Measurements from ENCODE around the gene OTP. TPM values are rescaled to one million over a fixed set of nuclear protein-coding genes. Genes with fewer than 3 reads are reported as not detected.

OTP gene
- total RNA-seq, 1 donor from 2014 or later: not detected

DNA sequence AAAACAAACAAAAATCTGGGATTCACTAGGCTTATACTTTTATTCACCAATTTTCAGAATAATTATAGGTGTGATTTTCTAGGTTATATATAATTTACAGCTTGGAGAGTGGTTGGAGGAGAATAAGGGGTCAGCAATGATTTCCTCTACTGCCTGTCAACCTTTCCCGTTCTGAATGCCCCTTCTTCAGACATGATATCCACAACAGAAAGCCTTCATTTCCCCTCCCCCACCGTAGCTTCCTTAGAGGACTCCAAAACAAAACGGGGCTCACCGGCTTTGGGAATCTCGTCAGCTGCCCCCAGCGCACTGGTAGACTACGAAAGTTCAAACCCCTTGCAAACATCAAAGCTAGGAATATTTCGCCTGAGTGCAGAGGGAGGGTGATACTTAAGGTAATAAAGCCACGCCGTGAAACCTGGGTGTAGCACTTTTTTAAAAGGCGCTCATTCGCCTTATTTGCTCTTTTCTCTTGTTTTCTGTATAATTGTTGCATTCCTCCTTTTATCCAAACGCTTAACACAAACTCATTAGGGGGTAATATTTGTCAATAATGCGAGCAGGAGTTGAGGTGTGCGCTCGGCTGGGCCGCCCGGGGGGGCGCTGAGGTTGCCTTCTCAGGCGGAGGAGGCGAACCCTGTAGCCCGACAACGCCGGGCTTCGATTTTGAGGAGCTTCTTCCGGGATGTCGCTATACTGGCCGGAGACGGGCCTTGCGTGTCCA lies 2.4 kb downstream of the OTP start:
- Mint-ChIP-seq H3K27ac (peak overlapping the region; percentile 68), H3K27me3 (ENCODE audit: insufficient read depth) (peaks cover 79% of the 10 kb centered on the region), H3K36me3 (ENCODE audit: low read depth) (peaks cover 9% of the 10 kb centered on the region), H3K4me3 (no peak overlapping the region), H3K9me3 (peaks cover 13% of the 10 kb centered on the region), H3K4me1 (ENCODE audit: low read depth) (peaks cover 22% of the 10 kb centered on the region)
- no peak for DNase-seq (ENCODE audit: low spot score)
- intact Hi-C loops (cut with micrococcal nuclease): loop anchor here (5.0 to 10.0 kb wide), 2 partner anchors 206 to 1551 kb away; partner anchors contain the start of gene SV2C

DNA sequence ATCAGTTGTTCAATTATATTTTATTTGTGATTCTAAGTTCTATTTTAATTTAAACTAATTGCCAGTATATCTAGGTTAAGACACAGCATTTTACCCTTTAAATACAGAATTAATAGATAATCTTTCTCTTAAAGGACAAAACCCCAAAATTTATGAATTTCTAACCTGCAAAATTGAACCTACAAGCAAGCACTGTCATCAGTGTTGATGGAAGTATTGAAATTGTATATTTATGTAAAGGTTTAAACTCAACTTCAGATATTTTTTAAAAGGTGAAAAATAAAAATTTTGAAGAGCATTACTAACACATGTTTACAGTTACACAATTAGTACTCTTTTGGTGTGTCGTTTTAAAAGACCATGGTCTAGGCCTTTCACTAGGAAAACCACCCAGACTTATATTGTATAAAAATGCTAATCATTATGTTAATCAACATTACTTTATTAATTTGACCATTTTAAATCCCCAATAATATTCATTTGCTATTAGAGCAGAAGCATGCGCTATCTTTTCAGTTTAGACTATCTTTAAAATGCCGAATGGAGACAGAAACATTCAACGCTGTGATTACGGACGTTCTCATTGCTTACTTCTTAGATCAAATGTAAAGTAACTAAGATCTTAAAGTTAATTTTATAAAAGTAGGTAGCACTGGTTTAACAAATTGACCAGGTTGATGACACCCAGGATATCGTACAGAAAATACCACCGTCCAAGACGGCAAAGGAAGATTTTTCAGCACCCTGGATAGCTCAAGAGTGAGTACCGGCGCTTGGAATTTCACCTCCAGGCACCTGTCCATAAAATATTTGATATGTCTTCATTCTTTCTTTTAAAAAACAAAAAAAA lies 3.2 kb downstream of the OTP start:
- Mint-ChIP-seq H3K4me3 (no peak overlapping the region), H3K36me3 (ENCODE audit: low read depth) (peaks cover 9% of the 10 kb centered on the region), H3K27me3 (ENCODE audit: insufficient read depth) (peaks cover 79% of the 10 kb centered on the region), H3K4me1 (ENCODE audit: low read depth) (peaks cover 25% of the 10 kb centered on the region), H3K9me3 (peaks cover 13% of the 10 kb centered on the region), H3K27ac (no peak overlapping the region)
- intact Hi-C loops (cut with micrococcal nuclease): loop anchor here (5.0 to 10.0 kb wide), 2 partner anchors 207 to 1550 kb away; partner anchors contain the start of gene SV2C
- no peak for DNase-seq (ENCODE audit: low spot score)

DNA sequence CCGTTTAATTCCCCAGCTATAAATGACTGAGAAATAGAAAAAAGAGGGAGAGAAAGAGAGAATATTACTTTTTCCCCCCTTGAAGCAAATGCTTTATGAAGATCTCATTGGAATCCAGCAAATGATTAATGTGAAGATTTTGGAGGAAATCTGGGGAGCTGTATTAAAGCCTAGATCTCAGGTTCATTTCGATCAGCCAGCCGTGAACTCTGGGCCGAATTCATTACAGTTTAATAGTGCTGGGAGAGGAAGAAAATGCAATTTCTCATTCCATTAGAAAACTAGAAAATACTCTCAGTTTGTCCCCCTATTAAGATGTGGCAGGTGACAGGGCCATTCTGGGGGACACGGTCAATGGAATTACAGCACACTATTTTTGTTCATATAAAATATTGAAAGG lies 4.8 kb downstream of the OTP start:
- no peak overlapping the region for H3K4me3 Mint-ChIP-seq
- DNase-seq (ENCODE audit: low spot score): no peak
- H3K9me3 Mint-ChIP-seq: peaks cover 13% of the 10 kb centered on the region
- peaks cover 35% of the 10 kb centered on the region for H3K4me1 Mint-ChIP-seq (ENCODE audit: low read depth)
- H3K36me3 Mint-ChIP-seq (ENCODE audit: low read depth): peaks cover 9% of the 10 kb centered on the region
- intact Hi-C loops (cut with micrococcal nuclease): loop anchor here (1.0 to 10.0 kb wide), 4 partner anchors 8 to 1549 kb away; partner anchors contain the start of gene SV2C
- H3K27me3 Mint-ChIP-seq (ENCODE audit: insufficient read depth): peaks cover 79% of the 10 kb centered on the region
- H3K27ac Mint-ChIP-seq: no peak overlapping the region

DNA sequence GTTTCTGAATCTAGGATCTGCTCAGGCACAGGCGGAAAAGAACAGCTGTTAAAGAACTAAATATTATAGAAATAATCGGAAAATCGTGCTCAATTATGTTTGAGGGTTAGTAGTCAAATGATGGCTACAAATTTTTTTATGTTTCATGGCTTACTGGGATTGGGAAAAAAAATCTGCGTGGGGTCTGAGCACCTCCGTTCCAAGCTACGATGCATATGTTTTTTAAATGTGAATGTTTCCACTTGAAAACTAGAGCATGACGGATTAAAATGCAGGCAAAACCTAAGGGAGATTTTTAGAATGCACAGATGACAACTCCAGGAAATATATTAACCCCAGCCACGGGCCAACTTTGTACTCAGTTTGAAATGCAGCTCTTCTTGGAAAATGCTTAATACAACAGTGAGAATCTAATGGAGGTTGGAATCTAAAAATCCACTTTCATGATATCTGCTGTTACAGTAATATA lies 5.3 kb downstream of the OTP start:
- Mint-ChIP-seq H3K27ac (no peak overlapping the region), H3K9me3 (peaks cover 13% of the 10 kb centered on the region), H3K4me3 (no peak overlapping the region), H3K27me3 (ENCODE audit: insufficient read depth) (peaks cover 80% of the 10 kb centered on the region), H3K36me3 (ENCODE audit: low read depth) (peaks cover 9% of the 10 kb centered on the region), H3K4me1 (ENCODE audit: low read depth) (peaks cover 36% of the 10 kb centered on the region)
- DNase-seq (ENCODE audit: low spot score): no peak
- intact Hi-C loops (cut with micrococcal nuclease): loop anchor here (1.0 to 10.0 kb wide), 4 partner anchors 8 to 1548 kb away; partner anchors contain the start of gene SV2C

DNA sequence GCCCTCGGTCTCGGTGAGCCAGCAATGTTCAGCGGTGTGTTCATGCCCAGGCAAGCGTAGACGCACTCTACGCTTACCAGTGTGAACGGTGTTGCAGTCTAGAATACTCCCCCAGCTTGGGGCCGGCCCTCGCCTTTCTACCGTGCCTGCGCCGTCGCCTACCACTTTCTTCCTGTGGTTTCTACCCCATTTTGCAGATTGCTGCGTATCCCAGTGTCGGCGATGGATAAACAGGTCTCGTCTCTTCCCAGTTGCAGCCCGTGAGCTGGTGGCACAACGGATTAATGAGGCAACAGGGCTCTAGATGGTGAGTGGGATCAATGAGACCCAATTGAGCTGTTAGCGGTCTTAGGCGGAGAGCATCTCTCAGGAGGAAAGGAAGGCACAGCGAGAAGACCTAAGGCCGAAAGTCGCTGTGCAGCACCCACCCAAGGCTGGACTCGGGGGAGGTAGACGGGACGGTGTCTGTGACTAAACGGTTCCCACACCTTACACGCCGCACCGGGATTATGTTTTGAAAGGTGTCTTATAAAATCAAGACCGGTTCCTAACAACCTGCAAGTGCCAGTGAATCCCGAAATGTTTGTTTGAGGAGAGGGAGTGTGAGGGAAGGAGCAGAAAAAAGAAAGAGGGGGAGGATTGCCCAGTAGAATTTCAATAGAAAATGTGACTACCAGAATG lies 5.8 kb downstream of the OTP start:
- H3K4me1 Mint-ChIP-seq (ENCODE audit: low read depth): peaks cover 33% of the 10 kb centered on the region
- H3K9me3 Mint-ChIP-seq: peaks cover 10% of the 10 kb centered on the region
- H3K36me3 Mint-ChIP-seq (ENCODE audit: low read depth): peaks cover 6% of the 10 kb centered on the region
- intact Hi-C loops (cut with micrococcal nuclease): loop anchor here (1.0 to 10.0 kb wide), 4 partner anchors 9 to 1548 kb away; partner anchors contain the start of gene SV2C
- H3K27ac Mint-ChIP-seq: peak overlapping the region; percentile 42
- DNase-seq (ENCODE audit: low spot score): no peak
- peak overlapping the region; percentile 42 for H3K4me3 Mint-ChIP-seq
- peaks cover 77% of the 10 kb centered on the region for H3K27me3 Mint-ChIP-seq (ENCODE audit: insufficient read depth)

DNA sequence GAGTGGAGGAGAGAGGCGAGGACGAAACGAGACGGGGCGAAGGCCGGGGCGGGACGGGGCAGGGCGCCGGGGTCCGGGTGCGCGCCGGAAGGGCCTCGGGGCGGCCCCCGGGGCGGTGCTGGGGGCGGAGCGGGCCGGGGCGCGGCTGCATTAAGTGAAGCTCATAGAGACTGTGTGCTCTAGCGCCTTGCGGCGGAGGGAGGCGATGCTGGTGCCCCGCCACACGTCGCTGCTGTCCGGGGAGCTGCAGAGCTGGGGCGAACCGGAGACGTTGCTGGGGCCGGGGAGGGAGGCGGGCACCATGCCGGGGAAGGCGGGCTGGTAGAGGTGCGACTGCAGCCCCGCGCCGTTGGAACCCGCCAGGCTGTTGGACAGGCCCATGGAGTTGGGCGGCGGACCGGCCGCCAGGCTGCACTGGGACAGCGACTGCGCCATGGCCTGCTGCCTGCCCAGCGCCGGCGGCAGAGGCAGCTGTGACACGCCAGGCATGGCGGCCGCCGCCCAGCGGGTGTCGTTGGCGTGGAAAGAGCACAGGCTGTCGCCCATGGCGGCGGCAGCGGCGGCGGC lies 8.3 kb downstream of the OTP start:
- Mint-ChIP-seq H3K4me1 (ENCODE audit: low read depth) (peaks cover 28% of the 10 kb centered on the region), H3K4me3 (peak overlapping the region; percentile 72), H3K27me3 (ENCODE audit: insufficient read depth) (peaks cover 75% of the 10 kb centered on the region), H3K9me3 (peaks cover 6% of the 10 kb centered on the region), H3K27ac (no peak overlapping the region), H3K36me3 (ENCODE audit: low read depth) (peaks cover 2% of the 10 kb centered on the region)
- DNase-seq (ENCODE audit: low spot score): peak; percentile 20
- intact Hi-C loops (cut with micrococcal nuclease): loop anchor here (1.0 to 10.0 kb wide), 5 partner anchors 10 to 1545 kb away; partner anchors contain the start of gene SV2C

DNA sequence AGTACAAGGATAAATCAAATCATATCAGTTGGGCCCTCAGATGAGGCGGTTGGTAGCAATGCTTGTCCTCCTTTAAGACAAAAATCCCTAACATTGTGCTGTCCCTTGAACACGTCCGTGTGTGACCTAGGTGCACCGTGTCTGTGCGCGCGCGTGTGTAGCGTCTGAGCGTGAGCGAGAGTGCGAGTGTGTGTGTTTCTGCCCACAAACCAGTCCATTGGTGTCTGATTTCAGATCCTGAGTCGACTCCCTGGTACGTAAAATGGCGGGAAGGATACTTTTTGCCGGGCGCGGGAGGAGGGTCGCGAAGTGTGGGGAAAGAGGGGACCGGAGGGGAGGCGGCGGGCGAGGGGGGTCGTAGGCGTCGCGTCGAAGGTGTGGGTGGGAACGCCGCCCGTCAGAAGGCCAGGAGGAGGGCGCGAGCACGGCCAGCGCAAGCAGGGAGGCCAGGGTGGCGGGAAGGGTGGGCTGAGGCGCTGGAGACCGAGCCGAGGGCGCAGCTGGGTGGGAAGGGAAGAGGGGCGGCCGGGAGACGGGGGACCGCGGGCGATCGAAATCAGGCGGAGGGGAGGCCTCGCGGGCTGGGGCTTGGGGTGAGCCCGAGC lies 8.9 kb downstream of the OTP start:
- intact Hi-C loops (cut with micrococcal nuclease): loop anchor here (1.0 to 10.0 kb wide), 5 partner anchors 11 to 1545 kb away; partner anchors contain the start of gene SV2C
- Mint-ChIP-seq H3K27me3 (ENCODE audit: insufficient read depth) (peaks cover 75% of the 10 kb centered on the region), H3K4me3 (peak overlapping the region; percentile 75), H3K4me1 (ENCODE audit: low read depth) (peaks cover 28% of the 10 kb centered on the region), H3K36me3 (ENCODE audit: low read depth) (peaks cover 2% of the 10 kb centered on the region), H3K27ac (peak overlapping the region; percentile 81), H3K9me3 (peaks cover 6% of the 10 kb centered on the region)
- DNase-seq (ENCODE audit: low spot score): no peak

DNA sequence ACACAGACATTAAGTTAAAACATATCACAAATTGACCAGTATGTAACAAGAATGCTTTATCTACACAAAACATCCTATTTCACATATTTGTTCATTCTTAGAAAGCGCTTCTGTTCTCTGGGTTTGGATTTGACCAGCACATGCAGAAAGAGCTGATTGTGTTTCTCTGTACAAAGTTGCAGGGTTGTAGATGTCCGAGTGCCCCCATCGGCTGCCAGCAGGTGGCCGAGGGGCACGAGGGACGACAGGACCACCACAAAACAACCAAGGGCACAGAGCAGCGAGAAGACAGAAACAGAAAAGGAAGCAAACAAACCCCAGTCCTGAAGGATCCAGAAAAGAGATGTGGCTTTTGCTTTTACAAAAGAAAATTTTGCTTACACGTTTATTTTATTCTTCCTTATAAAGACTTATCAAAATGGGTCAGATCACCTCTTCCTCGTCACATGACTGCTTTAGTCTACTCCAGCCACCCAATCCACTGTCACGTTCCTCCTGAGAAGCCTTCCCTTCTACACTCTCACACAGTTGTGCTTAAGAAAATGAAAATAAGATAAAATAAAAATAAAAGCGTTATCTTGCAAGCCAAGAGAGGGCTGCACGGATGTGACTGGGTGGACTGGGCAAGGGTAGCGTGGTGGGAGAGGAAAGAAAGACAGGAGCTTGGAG lies 9.5 kb downstream of the OTP start:
- Mint-ChIP-seq H3K36me3 (ENCODE audit: low read depth) (peaks cover 2% of the 10 kb centered on the region), H3K9me3 (peaks cover 6% of the 10 kb centered on the region), H3K27ac (peak overlapping the region; percentile 81), H3K4me3 (peak overlapping the region; percentile 75), H3K27me3 (ENCODE audit: insufficient read depth) (peaks cover 77% of the 10 kb centered on the region), H3K4me1 (ENCODE audit: low read depth) (peaks cover 28% of the 10 kb centered on the region)
- intact Hi-C loops (cut with micrococcal nuclease): no loop called here
- no peak for DNase-seq (ENCODE audit: low spot score)

DNA sequence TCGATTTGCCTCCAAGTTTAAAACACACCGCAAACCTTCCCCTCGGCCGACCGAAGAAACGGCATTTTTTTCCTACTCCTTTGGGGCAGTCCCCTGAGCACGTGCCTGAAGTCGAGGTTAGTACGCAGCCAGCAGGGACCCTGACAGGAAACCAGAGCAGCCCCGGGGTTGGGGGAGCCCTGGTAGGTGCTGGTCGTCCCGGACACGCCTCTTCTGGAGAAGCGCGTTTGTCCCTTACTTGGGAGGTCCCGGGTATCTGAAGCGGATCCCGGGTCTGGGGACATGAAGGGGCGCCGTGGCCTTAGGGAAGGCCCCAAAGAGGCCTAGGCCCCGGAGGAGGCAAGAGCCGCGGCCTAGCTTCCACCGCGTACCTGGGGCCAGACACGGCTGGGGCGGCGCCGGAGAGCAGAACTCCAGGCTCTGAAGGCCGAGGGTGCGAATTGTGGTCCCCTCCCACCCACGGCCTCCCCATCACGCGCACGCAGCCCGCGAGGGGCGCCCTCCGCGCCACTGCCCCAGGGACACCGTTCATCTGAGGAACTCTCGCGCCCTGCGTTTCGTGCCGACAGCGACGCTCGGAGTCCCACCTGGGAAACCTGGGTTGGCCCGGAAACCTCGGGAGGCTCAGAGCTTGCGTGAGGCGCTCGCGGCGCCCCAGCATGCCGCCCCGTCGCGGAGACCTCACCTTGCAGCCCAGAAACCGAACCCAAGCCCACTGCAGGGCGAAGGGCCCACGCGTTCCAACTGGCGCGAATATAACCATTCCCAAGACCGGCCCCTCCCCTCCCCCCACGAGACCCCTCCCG lies 10.4 kb downstream of the OTP start:
- intact Hi-C loops (cut with micrococcal nuclease): no loop called here
- no peak overlapping the region for H3K4me3 Mint-ChIP-seq
- H3K9me3 Mint-ChIP-seq: peaks cover 6% of the 10 kb centered on the region
- no peak for DNase-seq (ENCODE audit: low spot score)
- no peak overlapping the region for H3K27ac Mint-ChIP-seq
- H3K36me3 Mint-ChIP-seq (ENCODE audit: low read depth): peaks cover 2% of the 10 kb centered on the region
- H3K4me1 Mint-ChIP-seq (ENCODE audit: low read depth): peaks cover 28% of the 10 kb centered on the region
- peaks cover 72% of the 10 kb centered on the region for H3K27me3 Mint-ChIP-seq (ENCODE audit: insufficient read depth)

DNA sequence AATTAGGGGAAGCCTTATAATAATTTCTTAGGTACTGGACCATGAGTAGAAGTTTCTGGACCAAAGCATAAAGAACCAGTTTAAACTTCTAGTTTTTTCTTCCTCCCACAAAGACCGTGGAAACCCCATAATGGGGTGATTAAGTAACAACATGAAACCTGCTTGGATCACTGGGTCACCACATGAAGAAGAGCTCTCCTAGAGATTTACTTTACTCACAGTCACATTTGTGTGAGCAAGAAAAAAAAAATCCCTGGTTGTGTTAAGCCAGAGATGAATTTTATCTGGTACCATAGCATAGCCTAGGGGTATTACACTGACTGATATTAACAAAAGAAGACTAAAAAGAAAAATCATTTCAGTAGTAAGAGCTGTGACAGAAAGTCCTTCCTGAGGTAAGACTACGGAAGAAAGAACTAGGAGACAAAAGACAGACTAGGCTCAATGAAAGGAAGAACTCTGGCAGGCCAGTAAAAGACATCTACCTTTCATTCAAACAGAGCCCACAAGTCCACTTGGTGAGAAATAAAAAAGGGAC lies 15.2 kb downstream of the OTP start:
- no peak for DNase-seq (ENCODE audit: low spot score)
- intact Hi-C loops (cut with micrococcal nuclease): no loop called here
- peaks cover 49% of the 10 kb centered on the region for H3K27me3 Mint-ChIP-seq (ENCODE audit: insufficient read depth)
- H3K4me1 Mint-ChIP-seq (ENCODE audit: low read depth): no peaks in the 10 kb centered on the region
- H3K27ac Mint-ChIP-seq: no peak overlapping the region
- no peaks in the 10 kb centered on the region for H3K36me3 Mint-ChIP-seq (ENCODE audit: low read depth)
- no peaks in the 10 kb centered on the region for H3K9me3 Mint-ChIP-seq
- H3K4me3 Mint-ChIP-seq: no peak overlapping the region

DNA sequence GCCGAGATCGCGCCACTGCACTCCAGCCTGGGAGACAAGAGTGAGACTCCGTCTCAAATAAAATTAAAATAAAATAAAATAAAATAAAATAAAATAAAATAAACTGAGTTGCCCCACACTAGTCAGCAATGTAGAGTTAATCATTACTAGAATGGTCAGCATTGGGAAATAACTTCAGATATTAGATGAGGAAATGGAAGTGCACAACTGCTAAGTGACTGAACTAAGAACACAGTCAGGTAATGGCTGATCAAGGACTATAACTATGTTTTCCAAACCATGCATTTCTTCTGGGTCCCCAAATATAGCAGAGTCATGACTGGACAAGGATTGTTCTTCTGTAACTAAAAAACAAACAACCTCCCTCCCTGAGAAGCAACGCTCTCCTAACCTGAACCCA lies 17.1 kb downstream of the OTP start:
- intact Hi-C loops (cut with micrococcal nuclease): no loop called here

More for the DNA sequence above, 17.1 kb downstream of the OTP start:
- H3K36me3 Mint-ChIP-seq (ENCODE audit: low read depth): no peaks in the 10 kb centered on the region
- no peak overlapping the region for H3K27ac Mint-ChIP-seq
- H3K4me1 Mint-ChIP-seq (ENCODE audit: low read depth): no peaks in the 10 kb centered on the region
- no peak for DNase-seq (ENCODE audit: low spot score)
- H3K4me3 Mint-ChIP-seq: no peak overlapping the region
- peaks cover 41% of the 10 kb centered on the region for H3K27me3 Mint-ChIP-seq (ENCODE audit: insufficient read depth)
- no peaks in the 10 kb centered on the region for H3K9me3 Mint-ChIP-seq
